Activated T-cell treated with anti-CD3 and anti-CD28 coated beads, Interleukin-2, amount 50 U/mL, for 4 hours (primary cell): ENCODE data around the gene RASD1. TPM values are rescaled to one million over a fixed set of nuclear protein-coding genes. Genes with fewer than 3 reads are reported as not detected.

Experiments used
- ATAC-seq, 2 donors: fragments of 200-7000 bp; cut with Tn5 transposase; one replicate each; pipeline ENCODE4 v1.10.0; 2021
- DNase-seq: peaks from one replicate; pipeline ENCODE4 v3.0.0-alpha.2; 2020
- H3K27me3 Mint-ChIP-seq: one replicate; pipeline ENCODE4 v1.8.0; 2021; ENCODE audit warnings: low read depth, mixed read lengths
- H3K36me3 Mint-ChIP-seq: one replicate; pipeline ENCODE4 v1.8.0; 2022; ENCODE audit warnings: mixed read lengths; ENCODE audit not compliant: insufficient read depth
- H3K4me1 Mint-ChIP-seq: one replicate; pipeline ENCODE4 v1.8.0; 2021; ENCODE audit warnings: low read depth, mixed read lengths
- H3K4me3 Mint-ChIP-seq: one replicate; pipeline ENCODE4 v1.8.0; 2021; ENCODE audit warnings: mild to moderate bottlenecking, moderate library complexity, mixed read lengths
- H3K9me3 Mint-ChIP-seq: one replicate; pipeline ENCODE4 v1.8.0; 2021; ENCODE audit warnings: mixed read lengths
- total RNA-seq, 3 donors: library from RNA; stranded (reverse); gene quantifications; one replicate each; pipeline ENCODE4 v1.2.1, GENCODE V29; 2021

RASD1 gene
- total RNA-seq, 3 donors from 2014 or later, result 0.87 to 1.3 (median 1.1) TPM

GRCh38 chr17:17533901-17534441 lies 37.8 kb upstream of the RASD1 start:
- H3K9me3 Mint-ChIP-seq, result no peaks in the 10 kb centered on the region
- no peak overlapping the region for H3K4me3 Mint-ChIP-seq
- no peak for DNase-seq
- no peaks in the 10 kb centered on the region for H3K4me1 Mint-ChIP-seq
- ATAC-seq, result no peak
- no peaks in the 10 kb centered on the region for H3K36me3 Mint-ChIP-seq
- H3K27me3 Mint-ChIP-seq, result no peaks in the 10 kb centered on the region

- Mint-ChIP-seq H3K4me1 (no peaks in the 10 kb centered on the region), H3K4me3 (no peak overlapping the region), H3K9me3 (no peaks in the 10 kb centered on the region), H3K36me3 (no peaks in the 10 kb centered on the region), H3K27me3 (no peaks in the 10 kb centered on the region)
- ATAC-seq (no peak), DNase-seq (no peak)
Observed at GRCh38 chr17:17532991-17533390, 36.8 kb upstream of the RASD1 start.

- H3K27me3 Mint-ChIP-seq, result no peaks in the 10 kb centered on the region
- no peak overlapping the region for H3K4me3 Mint-ChIP-seq
- no peaks in the 10 kb centered on the region for H3K9me3 Mint-ChIP-seq
- DNase-seq (no peak), ATAC-seq (no peak)
- H3K4me1 Mint-ChIP-seq, result no peaks in the 10 kb centered on the region
- no peaks in the 10 kb centered on the region for H3K36me3 Mint-ChIP-seq
Observed at GRCh38 chr17:17531156-17531555, 35.0 kb upstream of the RASD1 start.

GRCh38 chr17:17528696-17529652 lies 32.8 kb upstream of the RASD1 start:
- H3K4me3 Mint-ChIP-seq, result no peak overlapping the region
- H3K27me3 Mint-ChIP-seq, result no peaks in the 10 kb centered on the region
- no peaks in the 10 kb centered on the region for H3K9me3 Mint-ChIP-seq
- DNase-seq, result no peak
- no peak for ATAC-seq
- H3K4me1 Mint-ChIP-seq, result no peaks in the 10 kb centered on the region
- H3K36me3 Mint-ChIP-seq, result no peaks in the 10 kb centered on the region

GRCh38 chr17:17527956-17528500 lies 31.8 kb upstream of the RASD1 start:
- Mint-ChIP-seq H3K27me3 (no peaks in the 10 kb centered on the region), H3K36me3 (no peaks in the 10 kb centered on the region)
- ATAC-seq, result no peak

GRCh38 chr17:17527534-17527933 lies 31.3 kb upstream of the RASD1 start:
- Mint-ChIP-seq H3K4me1 (no peaks in the 10 kb centered on the region), H3K36me3 (no peaks in the 10 kb centered on the region), H3K4me3 (no peak overlapping the region), H3K27me3 (no peaks in the 10 kb centered on the region), H3K9me3 (no peaks in the 10 kb centered on the region)
- ATAC-seq (no peak), DNase-seq (no peak)

More at GRCh38 chr17:17527956-17528500, 31.8 kb upstream of the RASD1 start:
- DNase-seq, result no peak
- no peak overlapping the region for H3K4me3 Mint-ChIP-seq
- H3K9me3 Mint-ChIP-seq, result no peaks in the 10 kb centered on the region
- no peaks in the 10 kb centered on the region for H3K4me1 Mint-ChIP-seq

GRCh38 chr17:17526369-17526768 lies 30.2 kb upstream of the RASD1 start:
- ATAC-seq (no peak), DNase-seq (no peak)
- Mint-ChIP-seq H3K27me3 (no peaks in the 10 kb centered on the region), H3K9me3 (no peaks in the 10 kb centered on the region), H3K36me3 (no peaks in the 10 kb centered on the region), H3K4me1 (no peaks in the 10 kb centered on the region), H3K4me3 (no peak overlapping the region)

GRCh38 chr17:17525956-17526355 lies 29.8 kb upstream of the RASD1 start:
- ATAC-seq (no peak), DNase-seq (no peak)
- Mint-ChIP-seq H3K4me1 (no peaks in the 10 kb centered on the region), H3K4me3 (no peak overlapping the region), H3K27me3 (no peaks in the 10 kb centered on the region), H3K36me3 (no peaks in the 10 kb centered on the region), H3K9me3 (no peaks in the 10 kb centered on the region)

- Mint-ChIP-seq H3K4me1 (no peaks in the 10 kb centered on the region), H3K36me3 (no peaks in the 10 kb centered on the region), H3K4me3 (no peak overlapping the region), H3K27me3 (no peaks in the 10 kb centered on the region), H3K9me3 (no peaks in the 10 kb centered on the region)
- DNase-seq (no peak), ATAC-seq (no peak)
Observed at GRCh38 chr17:17525311-17525710, 29.1 kb upstream of the RASD1 start.

GRCh38 chr17:17523731-17524490 lies 27.7 kb upstream of the RASD1 start:
- ATAC-seq (no peak), DNase-seq (no peak)
- Mint-ChIP-seq H3K36me3 (no peaks in the 10 kb centered on the region), H3K4me1 (no peaks in the 10 kb centered on the region), H3K4me3 (no peak overlapping the region), H3K27me3 (no peaks in the 10 kb centered on the region), H3K9me3 (no peaks in the 10 kb centered on the region)

- H3K9me3 Mint-ChIP-seq, result no peaks in the 10 kb centered on the region
- DNase-seq (no peak), ATAC-seq (no peak)
- no peak overlapping the region for H3K4me3 Mint-ChIP-seq
- H3K4me1 Mint-ChIP-seq, result no peaks in the 10 kb centered on the region
- H3K36me3 Mint-ChIP-seq, result no peaks in the 10 kb centered on the region
- H3K27me3 Mint-ChIP-seq, result no peaks in the 10 kb centered on the region
Observed at GRCh38 chr17:17523001-17523730, 27.0 kb upstream of the RASD1 start.

- Mint-ChIP-seq H3K4me3 (no peak overlapping the region), H3K9me3 (no peaks in the 10 kb centered on the region), H3K27me3 (no peaks in the 10 kb centered on the region), H3K36me3 (no peaks in the 10 kb centered on the region), H3K4me1 (no peaks in the 10 kb centered on the region)
- DNase-seq, result no peak
- ATAC-seq, result no peak
Observed at GRCh38 chr17:17520599-17521232, 24.5 kb upstream of the RASD1 start.

GRCh38 chr17:17519886-17520285 lies 23.7 kb upstream of the RASD1 start:
- Mint-ChIP-seq H3K4me1 (no peaks in the 10 kb centered on the region), H3K27me3 (no peaks in the 10 kb centered on the region), H3K4me3 (no peak overlapping the region), H3K36me3 (no peaks in the 10 kb centered on the region), H3K9me3 (no peaks in the 10 kb centered on the region)
- DNase-seq, result no peak
- ATAC-seq, result no peak
